K562 (cell line): ENCODE data around the gene GATA1. TPM values are rescaled to one million over a fixed set of nuclear protein-coding genes. Genes with fewer than 3 reads are reported as not detected.

Source experiments
- CBFB ChIP-seq: sonication (generic); formaldehyde crosslinking; IDR thresholded peaks from 2 replicates; pipeline ENCODE4 v1.4.0; 2020; ENCODE audit warnings: mild to moderate bottlenecking, missing genetic modification reagents
- CREM ChIP-seq: IDR thresholded peaks from 2 replicates; pipeline ENCODE4 v1.6.1; 2014; ENCODE audit warnings: antibody characterized with exemption, low read depth
- GABPB2 ChIP-seq: fragments of 250-450 bp; sonication (Bioruptor Pico); conservative IDR thresholded peaks from 2 replicates; pipeline ENCODE4 v1.5.1; 2021; ENCODE audit warnings: mild to moderate bottlenecking
- HOXB6 ChIP-seq: fragments of 250-450 bp; sonication (Bioruptor Pico); IDR thresholded peaks from 2 replicates; pipeline ENCODE4 v1.5.1; 2022; ENCODE audit warnings: mild to moderate bottlenecking, borderline replicate concordance
- KDM5B ChIP-seq: fragments of 200-600 bp; sonication (generic); IDR thresholded peaks from 2 replicates; pipeline ENCODE4 v1.6.1; 2012; ENCODE audit warnings: low read depth, mild to moderate bottlenecking, moderate library complexity, low read length, control low read depth, inconsistent platforms; ENCODE audit not compliant: insufficient replicate concordance
- POLR2A ChIP-seq: fragments of 450-650 bp; conservative IDR thresholded peaks from 2 replicates; pipeline ENCODE4 v1.6.1; 2016
- PRMT5 ChIP-seq: sonication (generic); formaldehyde crosslinking; IDR thresholded peaks from 2 replicates; pipeline ENCODE4 v1.5.0; 2020; ENCODE audit warnings: missing genetic modification reagents
- RAD51 ChIP-seq: fragments of 450-650 bp; IDR thresholded peaks from 2 replicates; pipeline ENCODE4 v1.7.1; 2016; ENCODE audit warnings: low read depth, mild to moderate bottlenecking, borderline replicate concordance
- RBM14 ChIP-seq: fragments of 200-400 bp; formaldehyde crosslinking; IDR thresholded peaks from 2 replicates; pipeline ENCODE4 v1.6.1; 2018; ENCODE audit warnings: low read depth, mild to moderate bottlenecking, low read length, moderate library complexity, borderline replicate concordance; ENCODE audit not compliant: insufficient read depth
- SUPT5H ChIP-seq: fragments of 450-650 bp; IDR thresholded peaks from 2 replicates; pipeline ENCODE4 v1.6.1; 2016
- polyA plus RNA-seq, 8 experiments: library from polyadenylated mRNA; depleted of rRNA in 4 of 8; stranded (reverse) in 5 of 8; unstranded in 3 of 8; fragments of >200 nt; fragmentation: Nextera tagmentation in 2 of 8; fragmentation: Illumina TruSeq in 1 of 8; extraction: Ambion mirVana in 2 of 8; extraction: Trizol in 1 of 8; gene quantifications; 2 replicates each; pipeline versions ENCODE4 v1.2.1 to v1.2.3, GENCODE V29; 2011 to 2014; ENCODE audit warnings: inconsistent platforms in 1 of 8, missing spikeins in 1 of 8
- total RNA-seq, 7 experiments: library from RNA; depleted of rRNA in 6 of 7; stranded (reverse); fragments of >200 nt in 6 of 7; fragmentation: Illumina TruSeq in 2 of 7; extraction: Trizol in 2 of 7; gene quantifications; 2 replicates each; pipeline versions ENCODE4 v1.2.1 to v1.2.3, GENCODE V29; 2011 to 2021; ENCODE audit warnings: low replicate concordance in 1 of 7
- TF ChIP-seq, protein P1 (sequence below): fragments of 250-450 bp; sonication (Bioruptor Pico); IDR thresholded peaks from 2 replicates; pipeline ENCODE4 v1.8.0; 2022; ENCODE audit warnings: inconsistent platforms
- TF ChIP-seq, protein P2 (sequence below): sonication (generic); formaldehyde crosslinking; IDR thresholded peaks from 2 replicates; pipeline ENCODE4 v1.9.0; 2022; ENCODE audit warnings: mild to moderate bottlenecking, missing genetic modification reagents
- TF ChIP-seq, protein P3 (sequence below): fragments of 450-650 bp; IDR thresholded peaks from 2 replicates; pipeline ENCODE4 v1.6.1; 2016; ENCODE audit warnings: low read depth
- TF ChIP-seq, protein P4 (sequence below): sonication (generic); formaldehyde crosslinking; IDR thresholded peaks from 2 replicates; pipeline ENCODE4 v1.8.0; 2023; ENCODE audit warnings: missing genetic modification reagents, mild to moderate bottlenecking, borderline replicate concordance

GATA1 gene
- total and polyA plus RNA-seq, 9 of the 15 experiments (the other 6 are each of a cell fraction or from before 2014, with no cell fraction given), result 11.9 to 291 (median 116) TPM

DNA sequence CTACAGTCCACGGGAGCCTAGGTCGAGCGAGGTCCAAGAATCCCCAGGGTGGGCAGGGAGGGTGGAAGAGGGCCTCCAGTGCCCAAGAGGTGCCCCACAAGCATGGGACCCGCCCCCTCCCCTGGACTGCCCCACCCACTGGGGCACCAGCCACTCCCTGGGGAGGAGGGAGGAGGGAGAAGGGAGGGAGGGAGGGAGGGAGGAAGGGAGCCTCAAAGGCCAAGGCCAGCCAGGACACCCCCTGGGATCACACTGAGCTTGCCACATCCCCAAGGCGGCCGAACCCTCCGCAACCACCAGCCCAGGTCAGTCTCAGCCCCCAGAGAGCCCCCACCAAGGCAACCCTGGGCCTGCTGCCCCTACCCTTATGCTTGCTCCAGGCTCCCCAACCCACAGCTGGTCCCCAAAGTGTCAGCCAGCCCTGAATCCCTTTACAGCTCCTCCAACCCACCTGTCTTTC is at the start of gene GATA1 (continued):
- TF ChIP-seq, protein P1, sequence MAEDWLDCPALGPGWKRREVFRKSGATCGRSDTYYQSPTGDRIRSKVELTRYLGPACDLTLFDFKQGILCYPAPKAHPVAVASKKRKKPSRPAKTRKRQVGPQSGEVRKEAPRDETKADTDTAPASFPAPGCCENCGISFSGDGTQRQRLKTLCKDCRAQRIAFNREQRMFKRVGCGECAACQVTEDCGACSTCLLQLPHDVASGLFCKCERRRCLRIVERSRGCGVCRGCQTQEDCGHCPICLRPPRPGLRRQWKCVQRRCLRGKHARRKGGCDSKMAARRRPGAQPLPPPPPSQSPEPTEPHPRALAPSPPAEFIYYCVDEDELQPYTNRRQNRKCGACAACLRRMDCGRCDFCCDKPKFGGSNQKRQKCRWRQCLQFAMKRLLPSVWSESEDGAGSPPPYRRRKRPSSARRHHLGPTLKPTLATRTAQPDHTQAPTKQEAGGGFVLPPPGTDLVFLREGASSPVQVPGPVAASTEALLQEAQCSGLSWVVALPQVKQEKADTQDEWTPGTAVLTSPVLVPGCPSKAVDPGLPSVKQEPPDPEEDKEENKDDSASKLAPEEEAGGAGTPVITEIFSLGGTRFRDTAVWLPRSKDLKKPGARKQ, result no peak
- peak; percentile 78 for TF ChIP-seq POLR2A
- no peak for TF ChIP-seq GABPB2 (CRISPR knock-in tag)
- no peak for TF ChIP-seq RBM14
- TF ChIP-seq, protein P2, sequence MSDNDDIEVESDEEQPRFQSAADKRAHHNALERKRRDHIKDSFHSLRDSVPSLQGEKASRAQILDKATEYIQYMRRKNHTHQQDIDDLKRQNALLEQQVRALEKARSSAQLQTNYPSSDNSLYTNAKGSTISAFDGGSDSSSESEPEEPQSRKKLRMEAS (CRISPR knock-in tag), result no peak
- no peak for TF ChIP-seq CBFB
- TF ChIP-seq, protein P3, sequence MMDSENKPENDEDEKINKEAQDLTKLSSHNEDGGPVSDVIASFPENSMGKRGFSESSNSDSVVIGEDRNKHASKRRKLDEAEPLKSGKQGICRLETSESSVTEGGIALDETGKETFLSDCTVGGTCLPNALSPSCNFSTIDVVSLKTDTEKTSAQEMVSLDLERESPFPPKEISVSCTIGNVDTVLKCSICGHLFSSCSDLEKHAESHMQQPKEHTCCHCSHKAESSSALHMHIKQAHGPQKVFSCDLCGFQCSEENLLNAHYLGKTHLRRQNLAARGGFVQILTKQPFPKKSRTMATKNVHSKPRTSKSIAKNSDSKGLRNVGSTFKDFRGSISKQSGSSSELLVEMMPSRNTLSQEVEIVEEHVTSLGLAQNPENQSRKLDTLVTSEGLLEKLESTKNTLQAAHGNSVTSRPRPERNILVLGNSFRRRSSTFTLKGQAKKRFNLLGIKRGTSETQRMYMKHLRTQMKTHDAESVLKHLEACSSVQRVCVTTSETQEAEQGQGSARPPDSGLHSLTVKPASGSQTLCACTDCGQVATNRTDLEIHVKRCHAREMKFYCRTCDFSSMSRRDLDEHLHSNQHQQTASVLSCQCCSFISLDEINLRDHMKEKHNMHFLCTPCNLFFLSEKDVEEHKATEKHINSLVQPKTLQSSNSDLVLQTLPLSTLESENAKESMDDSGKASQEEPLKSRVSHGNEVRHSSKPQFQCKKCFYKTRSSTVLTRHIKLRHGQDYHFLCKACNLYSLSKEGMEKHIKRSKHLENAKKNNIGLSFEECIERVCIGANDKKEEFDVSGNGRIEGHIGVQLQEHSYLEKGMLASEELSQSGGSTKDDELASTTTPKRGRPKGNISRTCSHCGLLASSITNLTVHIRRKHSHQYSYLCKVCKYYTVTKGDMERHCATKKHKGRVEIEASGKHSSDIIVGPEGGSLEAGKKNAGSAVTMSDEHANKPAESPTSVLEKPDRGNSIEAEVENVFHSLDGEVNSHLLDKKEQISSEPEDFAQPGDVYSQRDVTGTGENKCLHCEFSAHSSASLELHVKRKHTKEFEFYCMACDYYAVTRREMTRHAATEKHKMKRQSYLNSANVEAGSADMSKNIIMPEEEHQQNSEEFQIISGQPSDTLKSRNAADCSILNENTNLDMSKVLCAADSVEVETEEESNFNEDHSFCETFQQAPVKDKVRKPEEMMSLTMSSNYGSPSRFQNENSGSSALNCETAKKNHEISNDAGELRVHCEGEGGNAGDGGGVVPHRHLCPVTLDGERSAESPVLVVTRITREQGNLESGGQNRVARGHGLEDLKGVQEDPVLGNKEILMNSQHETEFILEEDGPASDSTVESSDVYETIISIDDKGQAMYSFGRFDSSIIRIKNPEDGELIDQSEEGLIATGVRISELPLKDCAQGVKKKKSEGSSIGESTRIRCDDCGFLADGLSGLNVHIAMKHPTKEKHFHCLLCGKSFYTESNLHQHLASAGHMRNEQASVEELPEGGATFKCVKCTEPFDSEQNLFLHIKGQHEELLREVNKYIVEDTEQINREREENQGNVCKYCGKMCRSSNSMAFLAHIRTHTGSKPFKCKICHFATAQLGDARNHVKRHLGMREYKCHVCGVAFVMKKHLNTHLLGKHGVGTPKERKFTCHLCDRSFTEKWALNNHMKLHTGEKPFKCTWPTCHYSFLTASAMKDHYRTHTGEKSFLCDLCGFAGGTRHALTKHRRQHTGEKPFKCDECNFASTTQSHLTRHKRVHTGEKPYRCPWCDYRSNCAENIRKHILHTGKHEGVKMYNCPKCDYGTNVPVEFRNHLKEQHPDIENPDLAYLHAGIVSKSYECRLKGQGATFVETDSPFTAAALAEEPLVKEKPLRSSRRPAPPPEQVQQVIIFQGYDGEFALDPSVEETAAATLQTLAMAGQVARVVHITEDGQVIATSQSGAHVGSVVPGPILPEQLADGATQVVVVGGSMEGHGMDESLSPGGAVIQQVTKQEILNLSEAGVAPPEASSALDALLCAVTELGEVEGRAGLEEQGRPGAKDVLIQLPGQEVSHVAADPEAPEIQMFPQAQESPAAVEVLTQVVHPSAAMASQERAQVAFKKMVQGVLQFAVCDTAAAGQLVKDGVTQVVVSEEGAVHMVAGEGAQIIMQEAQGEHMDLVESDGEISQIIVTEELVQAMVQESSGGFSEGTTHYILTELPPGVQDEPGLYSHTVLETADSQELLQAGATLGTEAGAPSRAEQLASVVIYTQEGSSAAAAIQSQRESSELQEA, result no peak
- TF ChIP-seq RAD51, result no peak
- no peak for TF ChIP-seq KDM5B
- TF ChIP-seq SUPT5H, result peak; percentile 79
- TF ChIP-seq PRMT5 (CRISPR knock-in tag), result no peak
- TF ChIP-seq CREM, result no peak
- no peak for TF ChIP-seq HOXB6
- TF ChIP-seq, protein P4, sequence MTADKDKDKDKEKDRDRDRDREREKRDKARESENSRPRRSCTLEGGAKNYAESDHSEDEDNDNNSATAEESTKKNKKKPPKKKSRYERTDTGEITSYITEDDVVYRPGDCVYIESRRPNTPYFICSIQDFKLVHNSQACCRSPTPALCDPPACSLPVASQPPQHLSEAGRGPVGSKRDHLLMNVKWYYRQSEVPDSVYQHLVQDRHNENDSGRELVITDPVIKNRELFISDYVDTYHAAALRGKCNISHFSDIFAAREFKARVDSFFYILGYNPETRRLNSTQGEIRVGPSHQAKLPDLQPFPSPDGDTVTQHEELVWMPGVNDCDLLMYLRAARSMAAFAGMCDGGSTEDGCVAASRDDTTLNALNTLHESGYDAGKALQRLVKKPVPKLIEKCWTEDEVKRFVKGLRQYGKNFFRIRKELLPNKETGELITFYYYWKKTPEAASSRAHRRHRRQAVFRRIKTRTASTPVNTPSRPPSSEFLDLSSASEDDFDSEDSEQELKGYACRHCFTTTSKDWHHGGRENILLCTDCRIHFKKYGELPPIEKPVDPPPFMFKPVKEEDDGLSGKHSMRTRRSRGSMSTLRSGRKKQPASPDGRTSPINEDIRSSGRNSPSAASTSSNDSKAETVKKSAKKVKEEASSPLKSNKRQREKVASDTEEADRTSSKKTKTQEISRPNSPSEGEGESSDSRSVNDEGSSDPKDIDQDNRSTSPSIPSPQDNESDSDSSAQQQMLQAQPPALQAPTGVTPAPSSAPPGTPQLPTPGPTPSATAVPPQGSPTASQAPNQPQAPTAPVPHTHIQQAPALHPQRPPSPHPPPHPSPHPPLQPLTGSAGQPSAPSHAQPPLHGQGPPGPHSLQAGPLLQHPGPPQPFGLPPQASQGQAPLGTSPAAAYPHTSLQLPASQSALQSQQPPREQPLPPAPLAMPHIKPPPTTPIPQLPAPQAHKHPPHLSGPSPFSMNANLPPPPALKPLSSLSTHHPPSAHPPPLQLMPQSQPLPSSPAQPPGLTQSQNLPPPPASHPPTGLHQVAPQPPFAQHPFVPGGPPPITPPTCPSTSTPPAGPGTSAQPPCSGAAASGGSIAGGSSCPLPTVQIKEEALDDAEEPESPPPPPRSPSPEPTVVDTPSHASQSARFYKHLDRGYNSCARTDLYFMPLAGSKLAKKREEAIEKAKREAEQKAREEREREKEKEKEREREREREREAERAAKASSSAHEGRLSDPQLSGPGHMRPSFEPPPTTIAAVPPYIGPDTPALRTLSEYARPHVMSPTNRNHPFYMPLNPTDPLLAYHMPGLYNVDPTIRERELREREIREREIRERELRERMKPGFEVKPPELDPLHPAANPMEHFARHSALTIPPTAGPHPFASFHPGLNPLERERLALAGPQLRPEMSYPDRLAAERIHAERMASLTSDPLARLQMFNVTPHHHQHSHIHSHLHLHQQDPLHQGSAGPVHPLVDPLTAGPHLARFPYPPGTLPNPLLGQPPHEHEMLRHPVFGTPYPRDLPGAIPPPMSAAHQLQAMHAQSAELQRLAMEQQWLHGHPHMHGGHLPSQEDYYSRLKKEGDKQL (CRISPR knock-in tag), result no peak
